H1 (cell line): ENCODE measurements around the gene GRID1. TPM values are rescaled to one million over a fixed set of nuclear protein-coding genes. Genes with fewer than 3 reads are reported as not detected.

Source experiments
- CTCF ChIA-PET: fragments of 300-600 bp; sonication (Branson Sonifier 250); formaldehyde crosslinking; loops from one replicate; lab custom pipeline; 2021; ENCODE audit not compliant: partially characterized antibody; lab: Charles Lee
- POLR2A ChIA-PET: fragments of 300-600 bp; sonication (Branson Sonifier 250); formaldehyde crosslinking; loops from one replicate; lab custom pipeline; 2021; ENCODE audit warnings: inconsistent platforms; ENCODE audit not compliant: partially characterized antibody; lab: Charles Lee
- DNase-seq, 2 experiments: peaks; one replicate each; pipeline versions ENCODE4 v3.0.0 to v3.0.0-alpha.2; 2010 to 2022; ENCODE audit warnings: low spot score in 2 of 2, low read depth in 1 of 2, mixed read lengths in 1 of 2
- FAIRE-seq: peaks from 2 replicates; lab custom pipeline; 2011; peaks lifted over from hg19 to GRCh38; lab: Jason Lieb, UNC
- H2AFZ ChIP-seq: 2 replicates; pipeline ENCODE4 v1.8.1; 2012; ENCODE audit warnings: low read length, inconsistent platforms
- H2AK5ac ChIP-seq: 2 replicates; pipeline ENCODE4 v1.6.1; 2013; ENCODE audit warnings: low read depth, low read length
- H2BK120ac ChIP-seq: replicated peaks from 2 replicates; pipeline ENCODE3; 2013; ENCODE audit warnings: low read depth, low read length, inconsistent platforms
- H2BK12ac ChIP-seq: 2 replicates; pipeline ENCODE4 v1.6.1; 2013; ENCODE audit warnings: low read depth, low read length
- H2BK15ac ChIP-seq: 2 replicates; pipeline ENCODE4 v1.6.1; 2013; ENCODE audit warnings: low read length
- H2BK20ac ChIP-seq: 2 replicates; pipeline ENCODE4 v1.6.1; 2013; ENCODE audit warnings: low read length
- H2BK5ac ChIP-seq: 2 replicates; pipeline ENCODE4 v1.6.1; 2013; ENCODE audit warnings: low read depth, low read length
- H3K14ac ChIP-seq: 2 replicates; pipeline ENCODE4 v1.6.1; 2013; ENCODE audit warnings: inconsistent platforms; ENCODE audit not compliant: insufficient read length
- H3K18ac ChIP-seq: 2 replicates; pipeline ENCODE4 v1.6.1; 2013; ENCODE audit warnings: low read length; ENCODE audit errors: extremely low read depth
- H3K23ac ChIP-seq: 2 replicates; pipeline ENCODE4 v1.6.1; 2013; ENCODE audit warnings: inconsistent platforms; ENCODE audit not compliant: insufficient read length
- H3K23me2 ChIP-seq: 2 replicates; pipeline ENCODE4 v1.6.1; 2013; ENCODE audit warnings: low read depth, low read length
- H3K27ac ChIP-seq: 2 replicates; pipeline ENCODE4 v1.6.1; 2011; ENCODE audit warnings: low read depth, low read length, inconsistent platforms
- H3K27me3 ChIP-seq, 4 experiments: replicated peaks in 1 of 4; 1 replicate in 1 of 4; 2 replicates in 3 of 4; pipeline versions ENCODE4 v1.6.1 to v1.8.1; 2011 to 2013; ENCODE audit warnings: low read length in 3 of 4, mild to moderate bottlenecking in 3 of 4, inconsistent platforms in 2 of 4, mixed read lengths in 2 of 4, moderate library complexity in 1 of 4; ENCODE audit not compliant: control insufficient read depth in 3 of 4, insufficient read depth in 3 of 4; ENCODE audit errors: extremely low read depth in 1 of 4
- H3K36me3 ChIP-seq, 4 experiments: 2 replicates each; pipeline versions ENCODE4 v1.6.1 to v1.8.1; 2011 to 2013; ENCODE audit warnings: mild to moderate bottlenecking in 4 of 4, low read length in 3 of 4, moderate library complexity in 2 of 4, control low read depth in 1 of 4, inconsistent platforms in 1 of 4; ENCODE audit not compliant: insufficient read depth in 4 of 4, control insufficient read depth in 2 of 4
- H3K4ac ChIP-seq: replicated peaks from 2 replicates; pipeline ENCODE3; 2013; ENCODE audit warnings: low read length, low read depth, mixed read lengths, inconsistent platforms; ENCODE audit not compliant: insufficient read length
- H3K4me1 ChIP-seq, 4 experiments: replicated peaks in 1 of 4; 1 replicate in 1 of 4; 2 replicates in 3 of 4; pipeline versions ENCODE4 v1.6.1 to v1.8.1; 2011 to 2013; ENCODE audit warnings: low read length in 3 of 4, inconsistent platforms in 2 of 4, mixed read lengths in 1 of 4; ENCODE audit not compliant: insufficient read depth in 4 of 4, control insufficient read depth in 3 of 4
- H3K4me2 ChIP-seq, 2 experiments: 2 replicates each; pipeline versions ENCODE4 v1.6.1 to v1.8.1; 2011 to 2013; ENCODE audit warnings: low read depth in 2 of 2, low read length in 2 of 2, control low read depth in 1 of 2, inconsistent platforms in 1 of 2, mild to moderate bottlenecking in 1 of 2; ENCODE audit not compliant: insufficient read depth in 1 of 2
- H3K4me3 ChIP-seq, 4 experiments: fragments of 200-600, 300-600 bp in 1 of 4; sonication (generic), shearing (Covaris generic), sonication (Bioruptor Twin) in 1 of 4; 2 replicates each; pipeline versions ENCODE4 v1.5.1 to v1.8.1; 2011 to 2016; ENCODE audit warnings: low read length in 4 of 4, low read depth in 3 of 4, control low read depth in 2 of 4, inconsistent platforms in 2 of 4, mild to moderate bottlenecking in 2 of 4, mixed read lengths in 1 of 4, moderate library complexity in 1 of 4; ENCODE audit not compliant: insufficient read depth in 2 of 4; ENCODE audit errors: extremely low read depth in 1 of 4
- H3K56ac ChIP-seq: replicated peaks from 2 replicates; pipeline ENCODE3; 2013; ENCODE audit warnings: low read depth, mild to moderate bottlenecking, mixed read lengths, low read length, inconsistent platforms; ENCODE audit not compliant: insufficient read length
- H3K79me1 ChIP-seq: 2 replicates; pipeline ENCODE4 v1.6.1; 2013; ENCODE audit warnings: low read depth, low read length, control low read depth
- H3K79me2 ChIP-seq, 2 experiments: 2 replicates each; pipeline versions ENCODE4 v1.6.1 to v1.8.1; 2012 to 2013; ENCODE audit warnings: low read length in 2 of 2, mild to moderate bottlenecking in 2 of 2, inconsistent platforms in 1 of 2; ENCODE audit not compliant: insufficient read depth in 2 of 2, control insufficient read depth in 1 of 2
- H3K9ac ChIP-seq, 4 experiments: replicated peaks in 1 of 4; 1 replicate in 1 of 4; 2 replicates in 3 of 4; pipeline versions ENCODE4 v1.6.1 to v1.8.1; 2011 to 2013; ENCODE audit warnings: low read depth in 3 of 4, low read length in 3 of 4, control low read depth in 2 of 4, mild to moderate bottlenecking in 2 of 4, moderate library complexity in 2 of 4, inconsistent platforms in 1 of 4; ENCODE audit errors: extremely low read depth in 1 of 4
- H3K9me3 ChIP-seq, 2 experiments: 2 replicates each; pipeline versions ENCODE4 v1.6.1 to v1.8.1; 2012 to 2013; ENCODE audit warnings: mild to moderate bottlenecking in 2 of 2, moderate library complexity in 2 of 2, control low read depth in 1 of 2, inconsistent platforms in 1 of 2, low read depth in 1 of 2, low read length in 1 of 2, mixed read lengths in 1 of 2; ENCODE audit not compliant: insufficient read depth in 2 of 2
- H4K20me1 ChIP-seq, 2 experiments: replicated peaks in 1 of 2; 2 replicates each; pipeline versions ENCODE3 to v1.8.1; 2011 to 2013; ENCODE audit warnings: inconsistent platforms in 2 of 2, low read length in 2 of 2, mild to moderate bottlenecking in 1 of 2; ENCODE audit not compliant: insufficient read depth in 2 of 2, control insufficient read depth in 1 of 2
- H4K5ac ChIP-seq: 2 replicates; pipeline ENCODE4 v1.6.1; 2013; ENCODE audit warnings: low read length, low read depth, mixed read lengths, inconsistent platforms; ENCODE audit not compliant: insufficient read length
- H4K8ac ChIP-seq: 2 replicates; pipeline ENCODE4 v1.8.0; 2013; ENCODE audit warnings: mild to moderate bottlenecking, moderate library complexity, low read length, inconsistent platforms; ENCODE audit not compliant: insufficient read depth; ENCODE audit errors: extremely low read depth
- H4K91ac ChIP-seq: replicated peaks from 2 replicates; pipeline ENCODE3; 2013; ENCODE audit warnings: low read length, mixed read lengths, inconsistent platforms; ENCODE audit not compliant: insufficient read length
- ATF2 ChIP-seq: IDR thresholded peaks from 2 replicates; pipeline ENCODE4 v1.6.1; 2012; ENCODE audit warnings: low read length, inconsistent platforms
- ATF3 ChIP-seq: IDR thresholded peaks from 2 replicates; pipeline ENCODE4 v1.6.1; 2011; ENCODE audit warnings: low read depth, mild to moderate bottlenecking, low read length; ENCODE audit not compliant: insufficient read depth
- BCL11A ChIP-seq, 2 experiments: IDR thresholded peaks; one replicate each; pipeline ENCODE4 v1.6.1; 2011; ENCODE audit warnings: low read depth in 2 of 2, low read length in 2 of 2, mild to moderate bottlenecking in 2 of 2
- E2F6 ChIP-seq: IDR thresholded peaks from 2 replicates; pipeline ENCODE4 v1.6.1; 2012; ENCODE audit warnings: inconsistent platforms
- KDM5A ChIP-seq: fragments of 200-600 bp; IDR thresholded peaks from 2 replicates; pipeline ENCODE4 v1.7.1; 2012; ENCODE audit warnings: mild to moderate bottlenecking, low read length, inconsistent platforms, mixed read lengths
- NRF1 ChIP-seq: IDR thresholded peaks from 2 replicates; pipeline ENCODE4 v1.6.1; 2011; ENCODE audit warnings: mild to moderate bottlenecking, low read depth, low read length, improper control_type of control experiment
- RAD21 ChIP-seq, 2 experiments: IDR thresholded peaks in 1 of 2; conservative IDR thresholded peaks in 1 of 2; 2 replicates each; pipeline ENCODE4 v1.6.1; 2011; ENCODE audit warnings: low read depth in 2 of 2, low read length in 2 of 2, improper control_type of control experiment in 1 of 2, inconsistent platforms in 1 of 2, mild to moderate bottlenecking in 1 of 2, moderate library complexity in 1 of 2
- RBBP5 ChIP-seq: IDR thresholded peaks from 2 replicates; pipeline ENCODE4 v1.7.1; 2012; ENCODE audit warnings: low read depth, mild to moderate bottlenecking, inconsistent platforms, low read length, moderate library complexity, borderline replicate concordance
- SAP30 ChIP-seq: fragments of 300-600 bp; sonication (generic); IDR thresholded peaks from 2 replicates; pipeline ENCODE4 v1.7.1; 2012; ENCODE audit warnings: low read length, moderate library complexity, mild to moderate bottlenecking, inconsistent platforms; ENCODE audit not compliant: insufficient read depth, insufficient replicate concordance
- SUZ12 ChIP-seq: fragments of 200-600 bp; sonication (generic); IDR thresholded peaks from 2 replicates; pipeline ENCODE4 v1.6.1; 2012; ENCODE audit warnings: mild to moderate bottlenecking, inconsistent platforms, low read length, moderate library complexity, mixed read lengths
- TAF1 ChIP-seq: IDR thresholded peaks from 2 replicates; pipeline ENCODE4 v1.6.1; 2011; ENCODE audit warnings: mild to moderate bottlenecking, low read depth, low read length
- WGBS, 2 experiments: shearing (Covaris generic) in 1 of 2; methylation state at CpG; one replicate each; pipeline versions ENCODE4 v1.1.6 to v1.1.7; 2013 to 2015; ENCODE audit warnings: low lambda C conversion rate in 2 of 2, mixed read lengths in 2 of 2, inconsistent platforms in 1 of 2, low coverage in 1 of 2, missing lambda C conversion rate in 1 of 2; ENCODE audit not compliant: insufficient replicate concordance in 2 of 2, insufficient coverage in 1 of 2, insufficient read length in 1 of 2; ENCODE audit errors: extremely low coverage in 1 of 2, missing lambda C conversion rate in 1 of 2; 5-methylcytosine and 5-hydroxymethylcytosine counted together
- polyA plus RNA-seq, 7 experiments: library from polyadenylated mRNA; depleted of rRNA in 3 of 7; stranded (reverse) in 5 of 7; unstranded in 2 of 7; fragments of >200 nt in 5 of 7; fragments of 200-250 nt in 2 of 7; gene quantifications; 1 replicate in 5 of 7; 2 replicates in 1 of 7; 4 replicates in 1 of 7; pipeline versions ENCODE4 v1.2.1 to v1.2.3, GENCODE V29; 2011 to 2013; ENCODE audit warnings: missing spikeins in 2 of 7, mixed read lengths in 2 of 7
- total RNA-seq: library from RNA; stranded (reverse); fragmentation: NEBNext Ultra II Directional; extraction: Animal tissue kit (Norgen Biotek cat#: 25700); gene quantifications from 2 replicates; pipeline ENCODE4 v1.2.1, GENCODE V29; 2021

GRID1 gene
- total and polyA plus RNA-seq, 2 of the 8 experiments (the other 6 are each of a cell fraction or from before 2014, with no cell fraction given): 0.22 to 0.30 TPM

GRCh38 chr10:85558533-85558932 is 808.1 kb downstream of the GRID1 start:
- Histone ChIP-seq H3K27me3 (no peaks in the 10 kb centered on the region), H3K9me3 (no peaks in the 10 kb centered on the region), H2BK20ac (no peak overlapping the region), H4K20me1 (no peaks in the 10 kb centered on the region), H3K14ac (no peak overlapping the region), H4K5ac (no peak overlapping the region), H3K4ac (no peak overlapping the region), H3K4me2 (no peak overlapping the region), H3K18ac (no peak overlapping the region), H2BK15ac (no peak overlapping the region), H3K79me1 (no peaks in the 10 kb centered on the region), H3K23me2 (no peaks in the 10 kb centered on the region), H3K9ac (no peak overlapping the region; a peak in 1 of 7 replicates), H2AK5ac (no peak overlapping the region), H4K91ac (no peak overlapping the region), H3K4me1 (no peaks in the 10 kb centered on the region), H4K8ac (no peak overlapping the region), H3K79me2 (no peaks in the 10 kb centered on the region), H2BK120ac (no peak overlapping the region), H3K56ac (no peak overlapping the region), H2BK5ac (no peak overlapping the region), H3K36me3 (no peaks in the 10 kb centered on the region), H2AFZ (no peak overlapping the region; the same call in 1 of the 2 replicates), H3K4me3 (no peak overlapping the region), H3K23ac (no peak overlapping the region), H2BK12ac (no peak overlapping the region), H3K27ac (no peak overlapping the region)
- CTCF ChIA-PET: no interaction called here
- DNase-seq (no peak), FAIRE-seq (no peak)
- 90% methylated on average over 6 of the region's 6 CpGs; no CpG with 5 or more reads in 1 of the 2 experiments for WGBS, 2 experiments
- POLR2A ChIA-PET: no interaction called here
- TF ChIP-seq RAD21 (IDR thresholded peaks at IDR 0.05 in 1 of 2, conservative IDR thresholded peaks at IDR 0.05 in 1 of 2; ENCODE audit: low read depth in 2 of 2, low read length in 2 of 2) (no peak), RBBP5 (no peak), ATF3 (no peak), SAP30 (no peak), ATF2 (no peak), KDM5A (no peak), SUZ12 (no peak), E2F6 (no peak), TAF1 (no peak), BCL11A (IDR thresholded peaks at IDR 0.05; ENCODE audit: low read depth in 2 of 2, low read length in 2 of 2) (no peak), NRF1 (no peak)
